Measurements from ENCODE around the gene SH3BGRL3. TPM values are rescaled to one million over a fixed set of nuclear protein-coding genes. Genes with fewer than 3 reads are reported as not detected.
"Not testable (repeated sequence)": the region's sequence is repeated elsewhere in the genome, so short reads cannot be mapped to it uniquely, and the experiment has no call there.

Gene SH3BGRL3
- total RNA-seq, 1 donor from 2014 or later, result 169 TPM

DNA sequence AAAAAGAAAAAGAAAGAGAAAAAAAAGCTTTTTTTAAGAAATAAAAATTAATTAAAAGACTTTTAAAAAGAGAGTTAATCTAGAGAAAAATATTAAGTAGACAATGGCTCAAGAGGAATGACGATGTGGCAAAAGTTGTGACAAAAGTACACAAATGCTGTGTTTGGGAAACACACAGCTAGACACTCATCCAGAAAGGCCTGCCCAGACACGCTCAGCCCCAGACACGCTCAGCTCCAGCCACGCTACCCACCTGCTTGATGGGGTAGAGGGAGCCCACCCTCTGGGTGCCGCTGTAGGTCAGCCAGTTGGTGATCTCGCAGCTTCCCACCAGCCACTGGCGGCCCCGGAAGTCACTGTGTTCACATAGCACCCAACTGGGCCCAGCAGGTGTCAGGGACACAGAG is 48.1 kb downstream of the SH3BGRL3 start:
- DNase-seq, result no peak
- Histone ChIP-seq H3K4me3 (no peak overlapping the region), H3K27me3 (no peaks in the 10 kb centered on the region), H3K27ac (no peak overlapping the region), H3K9me3 (no peaks in the 10 kb centered on the region), H3K4me1 (no peaks in the 10 kb centered on the region), H3K36me3 (no peaks in the 10 kb centered on the region)
- intact Hi-C loops (cut with DNase I), result no loop called here
- no peak for ATAC-seq
- no peak for TF ChIP-seq CTCF (IDR thresholded peaks at IDR 0.05)

DNA sequence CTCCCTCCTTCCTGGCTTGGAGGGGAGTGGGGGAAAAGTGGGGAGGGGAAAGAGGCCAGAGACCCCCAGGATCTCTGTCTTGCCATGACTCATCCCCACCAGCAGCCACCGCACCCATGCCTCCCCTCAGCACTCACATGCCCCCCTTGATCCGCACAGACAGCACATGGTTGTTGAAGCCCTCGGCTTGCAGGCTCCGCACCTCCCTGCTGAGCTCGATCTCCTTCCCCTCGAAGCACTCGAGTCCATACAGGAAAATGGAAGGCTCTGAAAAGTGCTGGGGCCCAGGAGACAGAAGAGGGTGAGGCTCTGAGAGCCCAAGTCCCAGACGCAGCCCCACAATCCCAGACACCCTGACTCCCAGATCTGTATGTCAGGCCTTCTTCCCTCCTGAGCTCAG is 48.7 kb downstream of the SH3BGRL3 start:
- no peak overlapping the region for H3K4me3 ChIP-seq
- H3K27ac ChIP-seq, result no peak overlapping the region
- ATAC-seq (no peak), DNase-seq (no peak)
- TF ChIP-seq CTCF (IDR thresholded peaks at IDR 0.05), result no peak
- H3K4me1 ChIP-seq, result no peaks in the 10 kb centered on the region
- H3K27me3 ChIP-seq, result no peaks in the 10 kb centered on the region
- no peaks in the 10 kb centered on the region for H3K36me3 ChIP-seq
- intact Hi-C loops (cut with DNase I), result no loop called here
- H3K9me3 ChIP-seq, result no peaks in the 10 kb centered on the region

DNA sequence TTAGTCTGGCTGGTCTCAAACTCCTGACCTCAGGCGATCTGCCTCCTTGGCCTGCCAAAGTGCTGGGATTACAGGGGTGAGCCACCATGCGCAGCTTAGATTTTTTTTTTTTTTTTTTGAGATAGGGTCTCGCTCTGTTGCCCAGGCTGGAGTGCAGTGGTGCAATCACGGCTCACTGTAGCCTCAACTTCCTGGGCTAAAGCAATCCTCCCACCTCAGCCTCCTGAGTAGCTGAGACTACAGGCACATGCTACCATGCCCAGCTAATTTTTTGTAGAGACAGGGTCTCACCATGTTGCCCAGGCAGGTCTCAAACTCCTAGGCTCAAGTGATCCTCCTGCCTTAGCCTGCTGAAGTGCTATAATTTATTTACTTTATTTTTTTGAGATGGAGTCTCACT is 49.5 kb downstream of the SH3BGRL3 start:
- ATAC-seq; DNase-seq; H3K9me3 ChIP-seq; H3K27ac ChIP-seq; intact Hi-C loops (cut with DNase I); H3K4me1 ChIP-seq; H3K36me3 ChIP-seq; H3K4me3 ChIP-seq; H3K27me3 ChIP-seq: not testable (repeated sequence)

- Histone ChIP-seq H3K36me3 (no peaks in the 10 kb centered on the region), H3K4me3 (no peak overlapping the region), H3K27me3 (peaks cover 13% of the 10 kb centered on the region), H3K4me1 (no peaks in the 10 kb centered on the region), H3K9me3 (no peaks in the 10 kb centered on the region), H3K27ac (no peak overlapping the region)
- no peak for ATAC-seq
- TF ChIP-seq CTCF (IDR thresholded peaks at IDR 0.05), result no peak
- no peak for DNase-seq
- intact Hi-C loops (cut with DNase I), result no loop called here
Observed at GRCh38 chr1:26330276-26330675, 50.4 kb downstream of the SH3BGRL3 start.

Other genes starting within 250 kb of the SH3BGRL3 start
- gene SLC30A2, start 234.0 kb upstream of the SH3BGRL3 start, total RNA-seq, result not detected
- 0.46 TPM for gene TRIM63, start 212.5 kb upstream of the SH3BGRL3 start, total RNA-seq
- gene PDIK1L, start 168.3 kb upstream of the SH3BGRL3 start, total RNA-seq, result 11.4 TPM
- gene FAM110D, start 121.0 kb upstream of the SH3BGRL3 start, total RNA-seq, result 6.9 TPM
- gene C1orf232, start 111.1 kb upstream of the SH3BGRL3 start, total RNA-seq, result not detected
- 22.6 TPM for gene ZNF593, start 110.2 kb upstream of the SH3BGRL3 start, total RNA-seq
- gene ZNF593OS, start 108.3 kb upstream of the SH3BGRL3 start, total RNA-seq, result not detected
- 21.6 TPM for gene CNKSR1, start 102.6 kb upstream of the SH3BGRL3 start, total RNA-seq
- gene CATSPER4, start 89.5 kb upstream of the SH3BGRL3 start, total RNA-seq, result not detected
- 10.3 TPM for gene CEP85, start 45.9 kb upstream of the SH3BGRL3 start, total RNA-seq
- gene UBXN11, start 26.6 kb downstream of the SH3BGRL3 start, total RNA-seq, result 37.0 TPM
- 348 TPM for gene CD52, start 37.9 kb downstream of the SH3BGRL3 start, total RNA-seq
- 6.9 TPM for gene CRYBG2, start 74.0 kb downstream of the SH3BGRL3 start, total RNA-seq
- 1.1 TPM for gene ZNF683, start 92.7 kb downstream of the SH3BGRL3 start, total RNA-seq
- gene LIN28A, start 130.7 kb downstream of the SH3BGRL3 start, total RNA-seq, result not detected
- 41.1 TPM for gene DHDDS, start 152.2 kb downstream of the SH3BGRL3 start, total RNA-seq
- 298 TPM for gene HMGN2, start 192.4 kb downstream of the SH3BGRL3 start, total RNA-seq
- 124 TPM for gene RPS6KA1, start 249.7 kb downstream of the SH3BGRL3 start, total RNA-seq

All from upper lobe of right lung (tissue), 1 donor.